SK-N-SH treated with all-trans-retinoic acid at 6 μM for 48 hours (cell line): Measurements from ENCODE around the gene CEACAM20.

Experiments used
- ATAC-seq: fragments of 200-7000 bp; cut with Tn5 transposase; 3 replicates; pipeline ENCODE4 v1.9.1; 2020; ENCODE audit warnings: mild to moderate bottlenecking, moderate library complexity
- ARNTL ChIP-seq: fragments of 450-650 bp; formaldehyde crosslinking; IDR thresholded peaks from 2 replicates; pipeline ENCODE4 v1.5.0; 2020; ENCODE audit warnings: low read depth, mild to moderate bottlenecking, moderate library complexity, borderline replicate concordance
- BACH2 ChIP-seq: fragments of 250-450 bp; sonication (Bioruptor Pico); IDR thresholded peaks from 2 replicates; pipeline ENCODE4 v1.9.0; 2021; ENCODE audit warnings: mild to moderate bottlenecking, borderline replicate concordance
- CSDC2 ChIP-seq: fragments of 250-450 bp; sonication (Bioruptor Pico); IDR thresholded peaks from 2 replicates; pipeline ENCODE4 v1.5.0; 2020; ENCODE audit warnings: mild to moderate bottlenecking, moderate library complexity
- CSRNP3 ChIP-seq: fragments of 250-450 bp; sonication (Bioruptor Pico); IDR thresholded peaks from 2 replicates; pipeline ENCODE4 v1.5.1; 2021; ENCODE audit warnings: mild to moderate bottlenecking, moderate library complexity
- ESRRG ChIP-seq: fragments of 250-450 bp; sonication (Bioruptor Pico); IDR thresholded peaks from 2 replicates; pipeline ENCODE4 v1.6.1; 2021; ENCODE audit warnings: mild to moderate bottlenecking
- ISL1 ChIP-seq: fragments of 250-450 bp; sonication (Bioruptor Pico); IDR thresholded peaks from 2 replicates; pipeline ENCODE4 v2.1.2; 2022; ENCODE audit warnings: mild to moderate bottlenecking, moderate library complexity
- OSR1 ChIP-seq: fragments of 250-450 bp; sonication (Bioruptor Pico); IDR thresholded peaks from 2 replicates; pipeline ENCODE4 v1.8.0; 2022; ENCODE audit warnings: moderate library complexity, mild to moderate bottlenecking, inconsistent platforms
- POU6F1 ChIP-seq: fragments of 250-450 bp; sonication (Bioruptor Pico); IDR thresholded peaks from 2 replicates; pipeline ENCODE4 v1.8.0; 2021; ENCODE audit warnings: low read depth, mild to moderate bottlenecking, moderate library complexity, borderline replicate concordance
- PPARA ChIP-seq: fragments of 250-450 bp; sonication (Bioruptor Pico); IDR thresholded peaks from 2 replicates; pipeline ENCODE4 v1.5.0; 2020; ENCODE audit warnings: mild to moderate bottlenecking, borderline replicate concordance
- SNAI2 ChIP-seq: fragments of 250-450 bp; sonication (Bioruptor Pico); IDR thresholded peaks from 2 replicates; pipeline ENCODE4 v1.5.0; 2020; ENCODE audit warnings: mild to moderate bottlenecking, moderate library complexity
- TCF4 ChIP-seq: fragments of 250-450 bp; sonication (Bioruptor Pico); IDR thresholded peaks from 2 replicates; pipeline ENCODE4 v1.8.0; 2021; ENCODE audit warnings: mild to moderate bottlenecking, moderate library complexity, borderline replicate concordance
- TOX ChIP-seq: fragments of 250-450 bp; sonication (Bioruptor Pico); IDR thresholded peaks from 2 replicates; pipeline ENCODE4 v1.8.0; 2021; ENCODE audit warnings: mild to moderate bottlenecking, moderate library complexity, borderline replicate concordance
- TSHZ2 ChIP-seq: fragments of 250-450 bp; sonication (Bioruptor Pico); IDR thresholded peaks from 2 replicates; pipeline ENCODE4 v1.5.0; 2020; ENCODE audit warnings: mild to moderate bottlenecking, moderate library complexity
- ZFP3 ChIP-seq: fragments of 250-450 bp; sonication (Bioruptor Pico); IDR thresholded peaks from 2 replicates; pipeline ENCODE4 v1.5.0; 2020; ENCODE audit warnings: mild to moderate bottlenecking, moderate library complexity
- ZFP30 ChIP-seq: fragments of 450-650 bp; formaldehyde crosslinking; IDR thresholded peaks from 2 replicates; pipeline ENCODE4 v1.5.0; 2022; ENCODE audit warnings: mild to moderate bottlenecking, moderate library complexity
- ZNF565 ChIP-seq: fragments of 450-650 bp; formaldehyde crosslinking; conservative IDR thresholded peaks from 2 replicates; pipeline ENCODE4 v1.5.0; 2020; ENCODE audit warnings: low read depth, mild to moderate bottlenecking, moderate library complexity
- ZNF70 ChIP-seq: fragments of 450-650 bp; formaldehyde crosslinking; IDR thresholded peaks from 2 replicates; pipeline ENCODE4 v1.5.0; 2020; ENCODE audit warnings: mild to moderate bottlenecking, moderate library complexity
- TF ChIP-seq, protein P1 (sequence below): fragments of 250-450 bp; sonication (Bioruptor Pico); IDR thresholded peaks from 2 replicates; pipeline ENCODE4 v1.5.1; 2020; ENCODE audit warnings: low read depth, mild to moderate bottlenecking, moderate library complexity

CEACAM20 gene

GRCh38 chr19:44570984-44571684, 41.7 kb upstream of the CEACAM20 start (continued):
- TF ChIP-seq TSHZ2 (CRISPR knock-in tag) = no peak
- TF ChIP-seq, all 23 proteins: peak for 0

DNA sequence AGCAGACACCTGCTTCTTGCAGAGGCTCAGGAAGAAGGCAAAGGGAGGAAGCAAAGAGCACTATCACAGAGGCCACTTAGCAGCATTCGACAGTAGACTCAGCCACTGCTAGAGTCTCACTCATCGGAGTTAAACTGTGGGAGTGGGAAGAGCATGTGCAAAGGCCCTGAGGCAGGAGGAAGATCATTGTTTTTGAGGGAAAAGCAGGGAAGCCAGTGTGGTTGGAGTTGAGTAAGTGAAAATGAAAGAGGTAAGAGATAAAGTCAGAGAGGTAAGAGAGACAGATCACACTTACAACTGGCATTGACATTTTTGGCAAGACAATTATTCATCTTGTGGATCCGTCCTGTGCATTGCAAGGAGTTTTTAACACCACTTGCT, 41.1 kb upstream of the CEACAM20 start:
- TF ChIP-seq BACH2 (CRISPR knock-in tag) = no peak
- TF ChIP-seq PPARA (CRISPR knock-in tag) = no peak
- TF ChIP-seq ZFP3 (CRISPR knock-in tag) = no peak
- no peak for TF ChIP-seq ZFP30
- TF ChIP-seq TOX (CRISPR knock-in tag) = no peak
- TF ChIP-seq ZNF70 = no peak
- TF ChIP-seq SNAI2 = no peak
- TF ChIP-seq CSDC2 (CRISPR knock-in tag) = no peak
- TF ChIP-seq OSR1 (CRISPR knock-in tag) = no peak
- no peak for TF ChIP-seq TSHZ2 (CRISPR knock-in tag)
- TF ChIP-seq CSRNP3 (CRISPR knock-in tag) = no peak
- peak; percentile 19; the same call in 2 of the 3 replicates for ATAC-seq

- ATAC-seq = no peak
- no peak for TF ChIP-seq CSRNP3 (CRISPR knock-in tag)
- TF ChIP-seq ESRRG (CRISPR knock-in tag) = no peak
- no peak for TF ChIP-seq SNAI2
- no peak for TF ChIP-seq TSHZ2 (CRISPR knock-in tag)
Observed at GRCh38 chr19:44567745-44568144, 38.3 kb upstream of the CEACAM20 start.

DNA sequence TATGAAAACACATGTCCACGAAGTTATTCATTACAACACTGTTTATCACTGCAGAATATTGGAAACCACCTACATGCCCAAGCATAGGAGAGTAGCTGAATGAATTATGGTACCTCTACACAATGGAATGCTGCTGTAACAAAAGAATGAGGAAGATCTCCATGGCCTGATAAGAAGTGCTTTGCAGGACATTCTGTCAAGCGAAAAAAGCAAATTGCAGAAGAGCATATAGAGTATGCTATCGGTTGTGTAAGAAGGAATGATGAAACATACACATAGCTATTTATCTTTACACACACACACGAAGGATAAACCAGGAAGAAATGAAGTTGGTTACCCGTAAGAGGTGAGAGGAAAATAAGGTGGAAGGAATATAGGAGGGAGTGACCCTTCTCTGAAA, 37.5 kb upstream of the CEACAM20 start:
- ATAC-seq = no peak
- TF ChIP-seq ZNF70 = no peak
- no peak for TF ChIP-seq TCF4
- TF ChIP-seq ZNF565 (CRISPR knock-in tag) = no peak
- TF ChIP-seq, protein P1, sequence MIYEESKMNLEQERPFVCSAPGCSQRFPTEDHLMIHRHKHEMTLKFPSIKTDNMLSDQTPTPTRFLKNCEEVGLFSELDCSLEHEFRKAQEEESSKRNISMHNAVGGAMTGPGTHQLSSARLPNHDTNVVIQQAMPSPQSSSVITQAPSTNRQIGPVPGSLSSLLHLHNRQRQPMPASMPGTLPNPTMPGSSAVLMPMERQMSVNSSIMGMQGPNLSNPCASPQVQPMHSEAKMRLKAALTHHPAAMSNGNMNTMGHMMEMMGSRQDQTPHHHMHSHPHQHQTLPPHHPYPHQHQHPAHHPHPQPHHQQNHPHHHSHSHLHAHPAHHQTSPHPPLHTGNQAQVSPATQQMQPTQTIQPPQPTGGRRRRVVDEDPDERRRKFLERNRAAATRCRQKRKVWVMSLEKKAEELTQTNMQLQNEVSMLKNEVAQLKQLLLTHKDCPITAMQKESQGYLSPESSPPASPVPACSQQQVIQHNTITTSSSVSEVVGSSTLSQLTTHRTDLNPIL (CRISPR knock-in tag) = no peak
- no peak for TF ChIP-seq CSDC2 (CRISPR knock-in tag)
- TF ChIP-seq BACH2 (CRISPR knock-in tag) = no peak
- TF ChIP-seq ZFP3 (CRISPR knock-in tag) = no peak
- TF ChIP-seq ZFP30 = no peak
- no peak for TF ChIP-seq POU6F1 (CRISPR knock-in tag)
- TF ChIP-seq ARNTL (CRISPR knock-in tag) = no peak
- TF ChIP-seq PPARA (CRISPR knock-in tag) = no peak
- no peak for TF ChIP-seq ISL1 (CRISPR knock-in tag)
- no peak for TF ChIP-seq OSR1 (CRISPR knock-in tag)
